NCI-H2227 (cell line): ENCODE measurements around the gene AFF3.
"Not testable (repeated sequence)": the region's sequence is repeated elsewhere in the genome, so short reads cannot be mapped to it uniquely, and the experiment has no call there.

Experiments used
- DNase-seq: peaks from one replicate; lab custom pipeline; 2025; ENCODE audit not compliant: unreplicated experiment; lab: John Stamatoyannopoulos, UW

Gene AFF3

GRCh38 chr2:99520813-99521212 lies 621.6 kb downstream of the AFF3 start:
- no peak for DNase-seq

- no peak for DNase-seq
These were observed 622.2 kb downstream of the AFF3 start for GRCh38 chr2:99520195-99520594.

GRCh38 chr2:99514357-99514756 lies 628.0 kb downstream of the AFF3 start:
- DNase-seq = no peak

GRCh38 chr2:99512181-99512591 lies 630.2 kb downstream of the AFF3 start:
- DNase-seq = no peak

- DNase-seq = no peak
These were observed 633.0 kb downstream of the AFF3 start for GRCh38 chr2:99509387-99509786.

- no peak for DNase-seq
These were observed 634.2 kb downstream of the AFF3 start for GRCh38 chr2:99507937-99508818.

- DNase-seq = no peak
These were observed 637.4 kb downstream of the AFF3 start for GRCh38 chr2:99504844-99505584.

GRCh38 chr2:99503662-99504416 lies 638.6 kb downstream of the AFF3 start:
- not testable (repeated sequence) for DNase-seq

GRCh38 chr2:99496021-99496420 lies 646.4 kb downstream of the AFF3 start:
- DNase-seq = no peak
